CD14-positive monocyte (primary cell): Measurements from ENCODE around the gene IGF1R. TPM values are rescaled to one million over a fixed set of nuclear protein-coding genes. Genes with fewer than 3 reads are reported as not detected.

ENCODE experiments used
- DNase-seq, 3 donors: peaks; one replicate each; pipeline ENCODE4 v3.0.0-alpha.2; 2011 to 2022
- H2AFZ ChIP-seq: 2 replicates; pipeline ENCODE4 v1.6.0; 2012; ENCODE audit warnings: mild to moderate bottlenecking, low read depth, low read length, inconsistent platforms; ENCODE audit not compliant: insufficient read depth, poor library complexity, severe bottlenecking
- H3K27ac ChIP-seq, 2 donors: 1 replicate in 1 of 2; 2 replicates in 1 of 2; pipeline ENCODE4 v1.5.1; 2012 to 2013; ENCODE audit warnings: low read length in 2 of 2, control low read depth in 1 of 2, inconsistent platforms in 1 of 2, low read depth in 1 of 2, mild to moderate bottlenecking in 1 of 2
- H3K27me3 ChIP-seq, 2 donors: one replicate each; pipeline versions ENCODE4 v1.6.0 to v1.6.1; 2011 to 2013; ENCODE audit warnings: low read length in 2 of 2; ENCODE audit not compliant: control insufficient read depth in 2 of 2, insufficient read depth in 2 of 2
- H3K36me3 ChIP-seq, 2 donors: replicated peaks in 1 of 2; 1 replicate in 1 of 2; 2 replicates in 1 of 2; pipeline versions ENCODE4 v1.5.1 to v1.6.1; 2012 to 2013; ENCODE audit warnings: low read length in 2 of 2, control low read depth in 1 of 2, inconsistent platforms in 1 of 2, mild to moderate bottlenecking in 1 of 2; ENCODE audit not compliant: insufficient read depth in 2 of 2, control insufficient read depth in 1 of 2
- H3K4me1 ChIP-seq, 2 donors: 1 replicate in 1 of 2; 2 replicates in 1 of 2; pipeline versions ENCODE4 v1.5.1 to v1.6.1; 2012 to 2013; ENCODE audit warnings: low read length in 2 of 2, control low read depth in 1 of 2, inconsistent platforms in 1 of 2, mild to moderate bottlenecking in 1 of 2, moderate library complexity in 1 of 2; ENCODE audit not compliant: insufficient read depth in 2 of 2, control insufficient read depth in 1 of 2
- H3K4me2 ChIP-seq: replicated peaks from 2 replicates; pipeline ENCODE3; 2012; ENCODE audit warnings: low read length, moderate library complexity, mild to moderate bottlenecking; ENCODE audit not compliant: poor library complexity, severe bottlenecking; ENCODE audit errors: extremely low read depth
- H3K4me3 ChIP-seq, 3 experiments: fragments of 200-600 bp in 1 of 3; sonication (generic) in 1 of 3; replicated peaks in 1 of 3; 1 replicate in 2 of 3; 2 replicates in 1 of 3; pipeline ENCODE4 v1.5.1; 2011 to 2013; ENCODE audit warnings: low read length in 3 of 3, mild to moderate bottlenecking in 3 of 3, control low read depth in 2 of 3, low read depth in 2 of 3, inconsistent platforms in 1 of 3, moderate library complexity in 1 of 3
- H3K79me2 ChIP-seq: 2 replicates; pipeline ENCODE4 v1.6.0; 2012; ENCODE audit warnings: mild to moderate bottlenecking, control low read depth, inconsistent platforms, low read length, moderate library complexity; ENCODE audit not compliant: insufficient read depth
- H3K9ac ChIP-seq: 2 replicates; pipeline ENCODE4 v1.6.0; 2017; ENCODE audit warnings: low read length, mild to moderate bottlenecking; ENCODE audit not compliant: insufficient read depth, poor library complexity, severe bottlenecking
- H3K9me3 ChIP-seq, 2 donors: replicated peaks in 1 of 2; 1 replicate in 1 of 2; 2 replicates in 1 of 2; pipeline versions ENCODE4 v1.5.1 to v1.6.1; 2012 to 2013; ENCODE audit warnings: low read length in 2 of 2, control low read depth in 1 of 2; ENCODE audit not compliant: control insufficient read depth in 1 of 2, insufficient read depth in 1 of 2
- H4K20me1 ChIP-seq: 2 replicates; pipeline ENCODE4 v1.6.0; 2012; ENCODE audit warnings: mild to moderate bottlenecking, low read length, control low read depth, moderate library complexity; ENCODE audit not compliant: insufficient read depth
- H3K27ac Mint-ChIP-seq, 7 donors: one replicate each; pipeline ENCODE4 v1.8.0; 2020; ENCODE audit warnings: mild to moderate bottlenecking in 7 of 7, mixed read lengths in 7 of 7, moderate library complexity in 6 of 7, inconsistent platforms in 2 of 7
- H3K27me3 Mint-ChIP-seq, 3 donors: one replicate each; pipeline ENCODE4 v1.8.0; 2021 to 2022; ENCODE audit warnings: low read depth in 3 of 3, mild to moderate bottlenecking in 3 of 3, mixed read lengths in 3 of 3, moderate library complexity in 3 of 3, inconsistent platforms in 1 of 3
- H3K36me3 Mint-ChIP-seq, 2 donors: one replicate each; pipeline ENCODE4 v1.8.0; 2020; ENCODE audit warnings: mixed read lengths in 2 of 2, inconsistent platforms in 1 of 2, mild to moderate bottlenecking in 1 of 2
- H3K4me1 Mint-ChIP-seq: one replicate; pipeline ENCODE4 v1.8.0; 2020; ENCODE audit warnings: mild to moderate bottlenecking, mixed read lengths
- H3K4me3 Mint-ChIP-seq, 2 donors: one replicate each; pipeline ENCODE4 v1.8.0; 2020; ENCODE audit warnings: mild to moderate bottlenecking in 2 of 2, mixed read lengths in 2 of 2, moderate library complexity in 1 of 2
- H3K9me3 Mint-ChIP-seq, 7 donors: one replicate each; pipeline ENCODE4 v1.8.0; 2020 to 2022; ENCODE audit warnings: mixed read lengths in 7 of 7, mild to moderate bottlenecking in 6 of 7, moderate library complexity in 6 of 7, inconsistent platforms in 2 of 7
- CTCF ChIP-seq: fragments of 200-600 bp; IDR thresholded peaks from one replicate; pipeline ENCODE4 v1.8.0; 2022; ENCODE audit warnings: antibody characterized with exemption, mild to moderate bottlenecking
- WGBS: methylation state at CpG from one replicate; pipeline ENCODE4 v1.1.5; 2013; ENCODE audit warnings: missing lambda C conversion rate; ENCODE audit not compliant: insufficient coverage; 5-methylcytosine and 5-hydroxymethylcytosine counted together
- intact Hi-C, 2 donors: fragments of 100-400 bp; cut with micrococcal nuclease; formaldehyde crosslinking; loops; one replicate each; pipeline versions ENCODE4 v1.15.0 to v1.15.1; 2023
- polyA plus RNA-seq, 3 donors: library from polyadenylated mRNA; depleted of rRNA in 1 of 3; unstranded in 2 of 3; stranded (reverse) in 1 of 3; fragments of 300-500 nt in 2 of 3; fragments of >200 nt in 1 of 3; fragmentation: Illumina TruSeq in 2 of 3; gene quantifications; 1 replicate in 2 of 3; 2 replicates in 1 of 3; pipeline ENCODE4 v1.2.3, GENCODE V29; 2012 to 2021

The IGF1R gene
- polyA plus RNA-seq, 3 donors: 0.35 to 4.9 (median 0.67) TPM

- peak overlapping the region in 1 of 2 donors; percentile 16 for H3K27ac ChIP-seq
- Mint-ChIP-seq H3K27me3 (no peaks in the 10 kb centered on the region), H3K36me3 (peaks cover 7 to 17% of the 10 kb centered on the region in 2 donors), H3K4me1 (peaks cover 2% of the 10 kb centered on the region), H3K9me3 (peaks cover 16 to 35% (median 26%) of the 10 kb centered on the region in 7 donors), H3K27ac (peak overlapping the region in 5 of 7 donors; percentile 21 to 78 (median 61)), H3K4me3 (no peak overlapping the region)
- H3K27me3 ChIP-seq: no peaks in the 10 kb centered on the region
- H2AFZ ChIP-seq: no peak overlapping the region
- peak; percentile 49 to 64 (median 50) for DNase-seq
- peaks cover under 1% of the 10 kb centered on the region for H4K20me1 ChIP-seq
- no peak overlapping the region for H3K4me2 ChIP-seq
- no peaks in the 10 kb centered on the region for H3K36me3 ChIP-seq
- no peak for TF ChIP-seq CTCF
- H3K4me3 ChIP-seq: no peak overlapping the region
- no peaks in the 10 kb centered on the region for H3K4me1 ChIP-seq
- intact Hi-C loops: no loop called here
- H3K9ac ChIP-seq: no peak overlapping the region
- H3K79me2 ChIP-seq: peaks cover 9% of the 10 kb centered on the region
- 80% methylated on average over 1 of the region's 2 CpGs for WGBS
- peaks cover 14 to 30% of the 10 kb centered on the region in 2 donors for H3K9me3 ChIP-seq
These were observed 174.7 kb downstream of the IGF1R start for GRCh38 chr15:98823012-98823458.

- H3K79me2 ChIP-seq: peaks cover 9% of the 10 kb centered on the region
- no peaks in the 10 kb centered on the region for H3K4me1 ChIP-seq
- Mint-ChIP-seq H3K4me1 (peaks cover 2% of the 10 kb centered on the region), H3K4me3 (no peak overlapping the region), H3K36me3 (peaks cover 10 to 17% of the 10 kb centered on the region in 2 donors), H3K27ac (peak overlapping the region in 1 of 7 donors; percentile 78), H3K27me3 (no peaks in the 10 kb centered on the region), H3K9me3 (peaks cover 20 to 40% (median 30%) of the 10 kb centered on the region in 7 donors)
- intact Hi-C loops: no loop called here
- H3K9ac ChIP-seq: no peak overlapping the region
- H3K4me3 ChIP-seq: no peak overlapping the region
- no peak overlapping the region for H3K4me2 ChIP-seq
- H2AFZ ChIP-seq: no peak overlapping the region
- peaks cover 20 to 36% of the 10 kb centered on the region in 2 donors for H3K9me3 ChIP-seq
- DNase-seq: no peak
- H3K27ac ChIP-seq: no peak overlapping the region
- H4K20me1 ChIP-seq: no peaks in the 10 kb centered on the region
- no peaks in the 10 kb centered on the region for H3K36me3 ChIP-seq
- no peaks in the 10 kb centered on the region for H3K27me3 ChIP-seq
- no peak for TF ChIP-seq CTCF
These were observed 175.3 kb downstream of the IGF1R start for GRCh38 chr15:98823616-98824015.
